Neural crest cell (in vitro differentiated cells): Measurements from ENCODE around the gene MSH4. TPM values are rescaled to one million over a fixed set of nuclear protein-coding genes. Genes with fewer than 3 reads are reported as not detected.
"Not testable (repeated sequence)": the region's sequence is repeated elsewhere in the genome, so short reads cannot be mapped to it uniquely, and the experiment has no call there.

Experiments
- DNase-seq: peaks from one replicate; pipeline ENCODE4 v3.0.0; 2021; ENCODE audit warnings: low read depth, mixed read lengths, low spot score
- H3K27ac Mint-ChIP-seq: one replicate; pipeline ENCODE4 v1.8.0; 2021; ENCODE audit warnings: mild to moderate bottlenecking, mixed read lengths; ENCODE audit not compliant: unreplicated experiment
- H3K27me3 Mint-ChIP-seq: 2 replicates; pipeline ENCODE4 v1.8.0; 2021; ENCODE audit warnings: low read depth, mild to moderate bottlenecking, mixed read lengths
- H3K36me3 Mint-ChIP-seq: 2 replicates; pipeline ENCODE4 v1.8.0; 2021; ENCODE audit warnings: low read depth, mild to moderate bottlenecking, mixed read lengths
- H3K4me1 Mint-ChIP-seq: 2 replicates; pipeline ENCODE4 v1.8.0; 2021; ENCODE audit warnings: mixed read lengths
- H3K4me3 Mint-ChIP-seq: one replicate; pipeline ENCODE4 v1.8.0; 2021; ENCODE audit warnings: mild to moderate bottlenecking, mixed read lengths
- H3K9me3 Mint-ChIP-seq: 2 replicates; pipeline ENCODE4 v1.8.0; 2021; ENCODE audit warnings: mixed read lengths
- total RNA-seq: library from RNA; stranded (reverse); gene quantifications from 2 replicates; pipeline ENCODE4 v1.2.1, GENCODE V29; 2021
- TF ChIP-seq, protein P1 (sequence below): fragments of 200-600 bp; sonication (generic); conservative IDR thresholded peaks from 2 replicates; pipeline ENCODE4 v1.5.0; 2021; ENCODE audit warnings: antibody characterized with exemption, mild to moderate bottlenecking

Gene MSH4
- total RNA-seq, 1 donor from 2014 or later, result 0.56 TPM

- DNase-seq, result no peak
- H3K27me3 Mint-ChIP-seq, result no peaks in the 10 kb centered on the region
- H3K27ac Mint-ChIP-seq, result no peak overlapping the region
- no peak overlapping the region for H3K4me3 Mint-ChIP-seq
- no peaks in the 10 kb centered on the region for H3K36me3 Mint-ChIP-seq
- TF ChIP-seq, protein P1, sequence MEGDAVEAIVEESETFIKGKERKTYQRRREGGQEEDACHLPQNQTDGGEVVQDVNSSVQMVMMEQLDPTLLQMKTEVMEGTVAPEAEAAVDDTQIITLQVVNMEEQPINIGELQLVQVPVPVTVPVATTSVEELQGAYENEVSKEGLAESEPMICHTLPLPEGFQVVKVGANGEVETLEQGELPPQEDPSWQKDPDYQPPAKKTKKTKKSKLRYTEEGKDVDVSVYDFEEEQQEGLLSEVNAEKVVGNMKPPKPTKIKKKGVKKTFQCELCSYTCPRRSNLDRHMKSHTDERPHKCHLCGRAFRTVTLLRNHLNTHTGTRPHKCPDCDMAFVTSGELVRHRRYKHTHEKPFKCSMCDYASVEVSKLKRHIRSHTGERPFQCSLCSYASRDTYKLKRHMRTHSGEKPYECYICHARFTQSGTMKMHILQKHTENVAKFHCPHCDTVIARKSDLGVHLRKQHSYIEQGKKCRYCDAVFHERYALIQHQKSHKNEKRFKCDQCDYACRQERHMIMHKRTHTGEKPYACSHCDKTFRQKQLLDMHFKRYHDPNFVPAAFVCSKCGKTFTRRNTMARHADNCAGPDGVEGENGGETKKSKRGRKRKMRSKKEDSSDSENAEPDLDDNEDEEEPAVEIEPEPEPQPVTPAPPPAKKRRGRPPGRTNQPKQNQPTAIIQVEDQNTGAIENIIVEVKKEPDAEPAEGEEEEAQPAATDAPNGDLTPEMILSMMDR, result no peak
- no peaks in the 10 kb centered on the region for H3K4me1 Mint-ChIP-seq
- no peaks in the 10 kb centered on the region for H3K9me3 Mint-ChIP-seq
Measured at GRCh38 chr1:75770761-75771160, 25.9 kb upstream of the MSH4 start.

GRCh38 chr1:75771978-75772377 lies 24.7 kb upstream of the MSH4 start:
- Mint-ChIP-seq H3K27ac (no peak overlapping the region), H3K27me3 (no peaks in the 10 kb centered on the region)

GRCh38 chr1:75777812-75778211 lies 18.9 kb upstream of the MSH4 start:
- not testable (repeated sequence) for H3K27ac Mint-ChIP-seq, H3K9me3 Mint-ChIP-seq, H3K36me3 Mint-ChIP-seq, DNase-seq, H3K4me1 Mint-ChIP-seq, H3K27me3 Mint-ChIP-seq, H3K4me3 Mint-ChIP-seq

More at GRCh38 chr1:75771978-75772377, 24.7 kb upstream of the MSH4 start:
- H3K4me3 Mint-ChIP-seq, result no peak overlapping the region
- no peak for DNase-seq
- H3K36me3 Mint-ChIP-seq, result no peaks in the 10 kb centered on the region
- no peaks in the 10 kb centered on the region for H3K4me1 Mint-ChIP-seq
- no peaks in the 10 kb centered on the region for H3K9me3 Mint-ChIP-seq
- TF ChIP-seq, protein P1, result no peak

GRCh38 chr1:75778694-75779093 lies 18.0 kb upstream of the MSH4 start:
- not testable (repeated sequence) for H3K9me3 Mint-ChIP-seq, H3K27ac Mint-ChIP-seq, H3K4me1 Mint-ChIP-seq, H3K36me3 Mint-ChIP-seq, DNase-seq, H3K27me3 Mint-ChIP-seq, H3K4me3 Mint-ChIP-seq

DNA sequence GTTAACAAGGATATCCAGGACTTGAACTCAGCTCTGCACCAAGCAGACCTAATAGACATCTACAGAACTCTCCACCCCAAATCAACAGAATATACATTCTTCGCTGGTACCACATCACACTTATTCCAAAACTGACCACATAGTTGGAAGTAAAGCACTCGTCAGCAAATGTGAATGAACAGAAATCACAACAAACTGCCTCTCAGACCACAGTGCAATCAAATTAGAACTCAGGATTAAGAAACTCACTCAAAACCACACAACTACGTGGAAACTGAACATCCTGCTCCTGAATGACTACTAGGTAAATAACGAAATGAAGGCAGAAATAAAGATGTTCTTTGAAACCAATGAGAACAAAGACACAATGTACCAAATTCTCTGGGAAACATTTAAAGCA lies 16.5 kb upstream of the MSH4 start:
- H3K27me3 Mint-ChIP-seq, H3K9me3 Mint-ChIP-seq, H3K36me3 Mint-ChIP-seq, H3K4me1 Mint-ChIP-seq, DNase-seq, H3K27ac Mint-ChIP-seq, H3K4me3 Mint-ChIP-seq: not testable (repeated sequence)

DNA sequence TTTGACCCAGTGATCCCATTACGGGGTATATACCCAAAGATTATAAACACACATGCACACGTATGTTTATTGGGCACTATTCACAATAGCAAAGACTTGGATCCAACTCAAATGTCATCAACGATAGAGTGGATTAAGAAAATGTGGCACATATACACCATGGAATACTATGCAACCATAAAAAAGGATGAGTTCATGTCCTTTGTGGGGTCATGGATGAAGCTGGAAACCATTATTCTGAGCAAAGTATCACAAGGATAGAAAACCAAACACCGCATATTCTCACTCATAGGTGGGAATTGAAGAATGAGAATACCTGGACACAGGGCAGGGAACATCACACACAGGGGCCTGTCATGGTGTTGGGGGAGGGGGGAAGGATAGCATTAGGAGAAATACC lies 12.8 kb upstream of the MSH4 start:
- Mint-ChIP-seq H3K36me3 (peaks cover 14% of the 10 kb centered on the region), H3K4me1 (peaks cover 32% of the 10 kb centered on the region)
- not testable (repeated sequence) for H3K27ac Mint-ChIP-seq, DNase-seq, H3K4me3 Mint-ChIP-seq, H3K9me3 Mint-ChIP-seq, H3K27me3 Mint-ChIP-seq

- H3K4me3 Mint-ChIP-seq, result peak overlapping the region; percentile 99
- H3K36me3 Mint-ChIP-seq, result peaks cover 21% of the 10 kb centered on the region
- peaks cover 5% of the 10 kb centered on the region for H3K27me3 Mint-ChIP-seq
- no peak for DNase-seq
- H3K4me1 Mint-ChIP-seq, result peaks cover 47% of the 10 kb centered on the region
- TF ChIP-seq, protein P1, result no peak
- H3K9me3 Mint-ChIP-seq, result peaks cover 4% of the 10 kb centered on the region
- H3K27ac Mint-ChIP-seq, result peak overlapping the region; percentile 87
Measured at GRCh38 chr1:75785320-75785982, 11.2 kb upstream of the MSH4 start.
